ENCODE measurements around the gene ZNF573.
A peak's percentile ranks its signal among the peaks of the same experiment; 100 is the strongest.

ZNF573 gene

DNA sequence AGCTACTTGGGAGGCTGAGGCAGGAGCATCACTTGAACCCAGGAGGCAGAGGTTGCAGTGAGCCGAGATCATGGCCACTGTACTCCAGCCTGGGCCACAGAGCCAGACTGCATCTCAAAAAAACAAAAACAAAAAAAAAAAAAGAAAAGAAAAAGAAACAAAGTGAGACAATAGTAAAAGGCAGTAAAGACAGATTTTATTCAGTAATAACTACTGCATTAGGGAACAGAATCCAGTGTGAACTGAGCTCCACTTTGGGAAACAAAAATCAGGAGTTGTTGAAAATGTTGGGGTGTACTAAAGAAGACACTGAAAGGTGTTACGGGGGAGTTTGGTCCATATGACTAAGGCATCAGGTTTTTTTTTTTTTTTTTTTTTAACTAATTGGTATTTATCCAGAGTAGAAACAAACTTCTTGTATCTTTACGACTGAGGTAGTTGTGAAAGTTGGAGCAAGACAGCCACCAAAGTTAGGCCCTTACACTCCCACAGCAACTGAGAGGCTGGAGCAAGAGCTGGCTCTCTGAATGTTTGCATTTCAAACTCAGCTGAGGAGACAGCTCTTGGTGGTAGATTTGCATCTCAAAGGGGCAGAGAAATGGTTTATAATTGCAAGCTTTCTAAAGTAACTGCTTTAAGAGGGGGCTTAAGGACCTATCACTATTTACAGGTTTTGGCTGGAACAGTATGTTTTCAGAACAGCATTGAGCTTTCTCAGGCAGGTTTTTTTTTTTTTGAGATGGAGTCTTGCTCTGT lies 84.1 kb downstream of the ZNF573 start:
- no peak for DNase-seq

DNA sequence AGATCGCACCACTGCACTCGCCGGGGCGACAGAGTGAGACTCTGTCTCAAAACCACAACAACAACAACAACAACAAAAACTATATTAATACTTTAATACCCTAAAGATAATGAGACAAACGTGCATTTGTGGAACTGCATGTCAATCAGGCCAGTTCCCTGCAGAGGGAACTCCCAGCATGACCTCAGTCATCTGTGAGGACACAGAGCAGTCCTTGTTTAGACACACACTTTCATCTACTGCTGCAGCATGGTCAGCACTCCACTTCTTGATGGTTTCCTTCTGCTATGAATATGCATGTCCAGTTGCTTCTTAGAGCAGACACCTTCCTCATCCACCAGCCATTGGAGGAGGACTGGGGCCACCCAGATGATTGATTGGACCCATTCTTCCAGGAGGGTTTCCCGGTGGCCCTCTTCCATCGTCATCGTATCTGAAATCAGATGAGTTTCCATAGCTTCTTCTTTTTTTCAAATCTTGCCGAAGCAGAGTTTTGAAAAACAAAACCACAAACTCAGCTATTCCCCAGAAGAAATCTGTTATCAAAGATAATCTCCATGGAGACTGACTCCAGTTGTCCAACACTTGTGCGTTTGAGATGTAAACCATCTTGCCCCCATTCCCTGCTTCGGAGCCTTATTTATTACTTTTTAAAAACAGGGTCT lies 86.3 kb downstream of the ZNF573 start:
- DNase-seq, result peak in 31 of 56 donors; percentile 0 to 59 (median 26)

DNA sequence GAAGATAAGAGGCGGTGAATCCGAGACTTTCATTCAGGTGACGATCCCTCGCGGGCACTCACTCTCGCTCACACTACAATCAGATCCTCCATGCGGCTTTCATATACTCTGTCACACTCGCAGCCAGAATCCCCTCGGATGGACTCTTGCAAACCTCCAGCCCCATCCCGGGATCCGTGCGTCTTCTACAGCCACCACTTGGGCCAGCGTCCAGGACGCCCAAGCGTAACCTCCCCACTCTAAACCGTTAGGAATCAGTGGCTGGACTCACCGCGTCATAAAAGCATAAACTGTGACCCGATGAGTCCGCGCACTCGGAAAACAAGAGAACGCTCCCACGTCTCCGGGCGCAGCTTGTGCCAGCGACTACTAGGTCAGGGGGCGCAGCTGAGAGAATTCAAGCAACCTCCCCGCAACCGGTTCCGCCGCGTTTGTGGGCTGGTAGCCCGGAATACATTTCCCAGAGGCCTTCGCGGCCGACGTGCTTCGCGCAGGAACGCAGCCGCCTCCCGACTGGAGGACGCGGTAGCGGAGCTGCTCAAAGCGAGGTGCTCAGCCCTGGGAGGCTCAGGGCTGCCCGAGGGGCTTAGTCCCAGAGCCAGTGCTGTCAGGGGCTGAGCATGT lies 87.4 kb downstream of the ZNF573 start:
- peak; percentile 23 to 91 (median 80) for DNase-seq

Data from amygdala (tissue), 56 donors.